Ishikawa (cell line): Measurements from ENCODE around the gene DAB1.

ENCODE experiments used
- CEBPB ChIP-seq: IDR thresholded peaks from 2 replicates; pipeline ENCODE4 v1.6.1; 2012
- CREB1 ChIP-seq: IDR thresholded peaks from 2 replicates; pipeline ENCODE4 v1.6.1; 2012; ENCODE audit warnings: low read depth
- EGR1 ChIP-seq: IDR thresholded peaks from 2 replicates; pipeline ENCODE4 v1.6.1; 2012
- EP300 ChIP-seq: IDR thresholded peaks from 2 replicates; pipeline ENCODE4 v1.6.1; 2012; ENCODE audit warnings: borderline replicate concordance
- FOXM1 ChIP-seq: IDR thresholded peaks from 2 replicates; pipeline ENCODE4 v1.6.1; 2012; ENCODE audit warnings: low read depth, borderline replicate concordance
- MAX ChIP-seq: IDR thresholded peaks from 2 replicates; pipeline ENCODE4 v1.6.1; 2012
- NFIC ChIP-seq: IDR thresholded peaks from 2 replicates; pipeline ENCODE4 v1.6.1; 2012
- RAD21 ChIP-seq: IDR thresholded peaks from 2 replicates; pipeline ENCODE4 v1.6.1; 2012; ENCODE audit warnings: low read depth
- REST ChIP-seq: IDR thresholded peaks from 2 replicates; pipeline ENCODE4 v1.6.1; 2012; ENCODE audit warnings: low read depth, mild to moderate bottlenecking
- TAF1 ChIP-seq: IDR thresholded peaks from 2 replicates; pipeline ENCODE4 v1.6.1; 2012; ENCODE audit warnings: low read depth, mild to moderate bottlenecking
- TCF12 ChIP-seq: IDR thresholded peaks from 2 replicates; pipeline ENCODE4 v1.6.1; 2012; ENCODE audit warnings: low read depth
- TEAD4 ChIP-seq: IDR thresholded peaks from 2 replicates; pipeline ENCODE4 v1.6.1; 2012
- USF1 ChIP-seq: IDR thresholded peaks from 2 replicates; pipeline ENCODE4 v1.6.1; 2012
- YY1 ChIP-seq: IDR thresholded peaks from 2 replicates; pipeline ENCODE4 v1.6.1; 2012; ENCODE audit warnings: low read depth
- ZBTB7A ChIP-seq: IDR thresholded peaks from 2 replicates; pipeline ENCODE4 v1.6.1; 2012; ENCODE audit warnings: low read depth

Gene DAB1

GRCh38 chr1:57404884-57405283 is 19.0 kb downstream of the DAB1 start:
- TF ChIP-seq YY1, result no peak
- TF ChIP-seq CREB1, result no peak
- TF ChIP-seq MAX, result no peak
- no peak for TF ChIP-seq EGR1
- TF ChIP-seq FOXM1, result no peak
- no peak for TF ChIP-seq TAF1
- no peak for TF ChIP-seq ZBTB7A
- TF ChIP-seq TCF12, result no peak
- TF ChIP-seq CEBPB, result no peak
- TF ChIP-seq NFIC, result no peak
- TF ChIP-seq REST, result no peak
- no peak for TF ChIP-seq RAD21
- no peak for TF ChIP-seq USF1
- TF ChIP-seq TEAD4, result no peak
- TF ChIP-seq EP300, result no peak

- TF ChIP-seq TEAD4 (no peak), EGR1 (no peak), EP300 (no peak), TAF1 (no peak), RAD21 (no peak), CREB1 (no peak)
These were observed 20.7 kb downstream of the DAB1 start for GRCh38 chr1:57403201-57403600.

GRCh38 chr1:57401671-57402070 is 22.2 kb downstream of the DAB1 start:
- TF ChIP-seq ZBTB7A (no peak), CEBPB (no peak), EGR1 (no peak), RAD21 (no peak), CREB1 (no peak), TEAD4 (no peak)

- TF ChIP-seq NFIC (no peak), MAX (no peak), FOXM1 (no peak), RAD21 (no peak), CREB1 (no peak)
These were observed 23.8 kb downstream of the DAB1 start for GRCh38 chr1:57400048-57400447.

- TF ChIP-seq NFIC (no peak), CEBPB (no peak), ZBTB7A (no peak), MAX (no peak), TEAD4 (no peak), RAD21 (no peak), CREB1 (no peak), REST (no peak), YY1 (no peak), USF1 (no peak), FOXM1 (no peak), EP300 (no peak), TAF1 (no peak)
These were observed 30.7 kb downstream of the DAB1 start for GRCh38 chr1:57393058-57393584.

- TF ChIP-seq MAX (no peak), NFIC (no peak), YY1 (no peak), ZBTB7A (no peak), EP300 (no peak), CREB1 (no peak), EGR1 (no peak), TAF1 (no peak), USF1 (no peak), FOXM1 (no peak), REST (no peak), TCF12 (no peak), CEBPB (no peak), RAD21 (no peak)
These were observed 38.5 kb downstream of the DAB1 start for GRCh38 chr1:57385336-57385735.
